Dermis microvascular lymphatic vessel endothelial cell (primary cell): ENCODE results near the gene ZKSCAN1. TPM values are rescaled to one million over a fixed set of nuclear protein-coding genes. Genes with fewer than 3 reads are reported as not detected.
"Not testable (repeated sequence)": the region's sequence is repeated elsewhere in the genome, so short reads cannot be mapped to it uniquely, and the experiment has no call there.

ENCODE experiments used
- DNase-seq, 2 donors: peaks; one replicate each; pipeline versions ENCODE4 v3.0.0 to v3.0.0-alpha.2; 2010; ENCODE audit warnings: low read depth in 2 of 2
- total RNA-seq: library from RNA; depleted of rRNA; stranded (reverse); fragments of >200 nt; gene quantifications from 2 replicates; pipeline ENCODE4 v1.2.1, GENCODE V29; 2014

ZKSCAN1 gene
- total RNA-seq, result 21.7 and 30.7 TPM in 2 replicates

- DNase-seq, result peak; percentile 90 to 96
Observed at GRCh38 chr7:100015232-100016214, at the start of gene ZKSCAN1. ZKSCAN1 (plus strand) TSS chr7:100015596; CDS start chr7:100023507, 7,911 bp downstream.

GRCh38 chr7:99969298-99969697, 46.1 kb upstream of the ZKSCAN1 start:
- no peak for DNase-seq

- not testable (repeated sequence) for DNase-seq
Observed at GRCh38 chr7:99969813-99970212, 45.6 kb upstream of the ZKSCAN1 start.

- no peak for DNase-seq
Observed at GRCh38 chr7:99971242-99971641, 44.2 kb upstream of the ZKSCAN1 start.

DNA sequence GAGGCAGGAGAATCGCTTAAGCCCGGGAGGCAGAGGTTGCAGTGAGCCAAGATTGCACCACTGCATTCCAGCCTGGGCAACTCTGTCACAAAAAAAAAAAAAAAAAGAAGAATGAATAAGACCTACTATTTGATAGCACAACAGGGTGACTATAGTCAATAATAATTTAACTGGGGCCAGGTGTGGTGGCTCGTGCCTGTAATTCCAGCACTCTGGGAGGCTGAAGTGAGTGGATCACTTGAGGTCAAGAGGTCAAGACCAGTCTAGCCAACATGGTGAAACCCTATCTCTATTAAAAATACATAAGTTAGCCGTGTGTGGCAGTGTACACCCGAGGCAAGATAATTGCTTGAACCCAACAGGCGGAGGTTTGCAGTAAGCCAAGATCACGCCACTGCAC, 41.6 kb upstream of the ZKSCAN1 start:
- DNase-seq, result not testable (repeated sequence)

- DNase-seq, result no peak
Observed at GRCh38 chr7:99974681-99975080, 40.7 kb upstream of the ZKSCAN1 start.

DNA sequence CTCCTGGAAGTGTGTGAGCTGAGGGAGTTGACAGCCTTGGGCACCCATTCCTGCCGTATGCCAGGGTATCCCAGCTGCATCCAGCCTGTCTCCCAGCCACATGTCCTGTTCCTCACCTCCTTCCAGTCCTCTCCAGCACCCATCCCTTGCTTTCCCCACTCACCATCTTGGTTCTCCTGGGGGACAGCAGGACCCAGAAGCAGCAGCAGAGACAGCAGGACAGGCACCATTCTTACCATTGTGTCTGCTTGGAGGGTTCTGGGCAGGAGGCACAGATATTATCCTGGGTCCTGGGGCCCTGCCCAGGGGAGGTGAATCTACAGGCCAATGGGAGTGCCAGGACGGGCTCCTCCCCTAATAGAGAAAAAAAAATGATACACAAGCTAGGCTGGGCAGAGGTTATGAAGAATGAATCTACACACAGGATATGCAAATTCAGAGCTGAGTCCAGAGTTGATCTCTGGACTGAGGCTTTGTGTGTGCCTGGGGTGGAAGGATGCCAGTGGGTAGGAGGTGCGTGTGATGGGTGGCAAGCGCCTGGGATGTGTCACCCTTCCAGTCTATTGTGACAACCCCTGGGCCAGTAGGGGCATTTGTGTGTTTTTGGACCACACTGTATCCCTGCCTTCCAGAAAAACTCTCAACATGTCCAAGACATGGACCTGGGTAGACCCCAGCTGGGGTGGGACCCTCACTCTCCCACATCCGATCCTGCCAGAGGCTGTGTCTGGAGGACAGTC, 39.4 kb upstream of the ZKSCAN1 start, which contains the start of gene AZGP1:
Gene AZGP1 (minus strand): TSS at position 250 of the 740 bp plus-strand sequence. CDS start 11 bp downstream, at position 239.
- DNase-seq, result no peak

GRCh38 chr7:99976626-99977025, 38.8 kb upstream of the ZKSCAN1 start:
- no peak for DNase-seq

DNA sequence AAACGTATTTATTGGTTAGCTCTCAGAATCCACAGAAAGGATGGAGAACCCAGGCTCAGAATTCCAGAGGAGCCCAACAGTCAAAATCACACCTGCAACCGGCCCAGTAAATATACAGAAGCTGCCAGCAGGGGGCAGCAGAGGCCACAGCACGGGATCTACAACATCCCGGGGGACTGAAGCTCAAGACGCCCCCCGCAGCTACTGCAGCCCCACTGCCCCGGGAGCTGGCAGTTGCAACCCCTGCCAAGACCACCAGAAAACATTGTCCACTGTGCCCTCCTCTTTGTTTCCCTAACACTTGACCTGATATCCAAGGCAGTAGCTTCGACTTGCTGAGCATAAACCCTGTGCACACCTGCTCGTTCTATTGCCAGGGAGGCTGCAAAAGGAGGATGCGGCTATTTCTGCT, 35.6 kb upstream of the ZKSCAN1 start:
- not testable (repeated sequence) for DNase-seq

GRCh38 chr7:99980448-99980872, 34.9 kb upstream of the ZKSCAN1 start:
- not testable (repeated sequence) for DNase-seq

DNA sequence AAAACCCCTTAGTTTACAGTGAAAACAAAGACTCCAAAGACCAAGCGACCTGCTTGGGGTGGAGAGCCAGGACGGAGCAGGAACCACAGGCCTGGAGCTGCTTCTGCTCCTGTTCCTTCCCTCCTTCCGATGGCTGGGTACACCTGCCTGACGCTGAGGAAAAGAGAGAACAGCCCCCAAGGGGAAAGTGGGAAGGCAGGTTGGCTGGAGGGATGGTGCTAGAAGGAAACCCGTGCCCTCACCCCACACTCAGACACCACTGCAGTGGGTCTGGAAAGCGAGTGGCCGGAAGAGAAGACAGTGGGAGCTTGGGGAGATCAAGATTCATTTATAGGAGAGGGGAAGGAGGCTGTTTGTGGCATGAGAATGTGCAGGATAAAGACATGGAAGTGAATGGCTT, 34.3 kb upstream of the ZKSCAN1 start:
- DNase-seq, result not testable (repeated sequence)

- DNase-seq, result no peak
Observed at GRCh38 chr7:99984593-99984992, 30.8 kb upstream of the ZKSCAN1 start.

- DNase-seq, result not testable (repeated sequence)
Observed at GRCh38 chr7:99987306-99987705, 28.1 kb upstream of the ZKSCAN1 start.

DNA sequence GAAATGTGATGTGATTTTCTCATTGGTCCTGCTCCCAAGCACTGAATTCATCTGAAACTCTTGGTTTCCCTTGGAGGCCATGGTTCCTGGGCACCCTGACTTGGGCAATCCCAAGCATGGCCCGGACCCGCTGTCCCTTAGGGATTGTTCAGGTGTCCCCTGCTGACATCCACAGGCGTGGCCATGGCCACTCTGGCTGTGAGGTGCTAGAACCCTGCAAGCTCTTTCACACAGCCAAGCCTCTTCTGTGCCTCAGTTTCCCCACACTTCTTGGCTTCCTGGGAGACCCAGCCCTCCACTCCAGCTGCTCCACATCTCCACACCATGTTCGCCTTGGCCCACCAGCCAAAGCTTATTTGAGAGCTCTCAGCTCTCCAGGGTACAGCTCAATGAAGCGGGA, 27.6 kb upstream of the ZKSCAN1 start:
- no peak for DNase-seq

GRCh38 chr7:99990460-99990852, 24.9 kb upstream of the ZKSCAN1 start:
- no peak for DNase-seq

DNA sequence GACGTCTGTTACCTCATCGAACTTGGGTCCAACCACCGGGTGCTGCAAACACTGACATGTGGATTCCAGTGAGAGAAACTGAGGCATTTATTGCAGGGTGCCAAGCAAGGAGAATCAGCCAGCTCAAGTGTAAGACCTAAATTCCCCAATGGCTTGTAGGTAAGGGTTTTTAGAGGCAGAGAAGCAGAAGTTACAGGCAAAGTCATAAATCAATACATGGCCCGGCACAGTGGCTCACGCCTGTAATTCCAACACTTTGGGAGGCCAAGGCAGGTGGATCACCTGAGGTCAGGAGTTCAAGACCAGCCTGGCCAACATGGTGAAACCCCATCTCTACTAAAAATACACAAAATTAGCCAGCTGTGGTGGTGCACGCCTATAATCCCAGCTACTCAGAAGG, 23.9 kb upstream of the ZKSCAN1 start:
- DNase-seq, result not testable (repeated sequence)

DNA sequence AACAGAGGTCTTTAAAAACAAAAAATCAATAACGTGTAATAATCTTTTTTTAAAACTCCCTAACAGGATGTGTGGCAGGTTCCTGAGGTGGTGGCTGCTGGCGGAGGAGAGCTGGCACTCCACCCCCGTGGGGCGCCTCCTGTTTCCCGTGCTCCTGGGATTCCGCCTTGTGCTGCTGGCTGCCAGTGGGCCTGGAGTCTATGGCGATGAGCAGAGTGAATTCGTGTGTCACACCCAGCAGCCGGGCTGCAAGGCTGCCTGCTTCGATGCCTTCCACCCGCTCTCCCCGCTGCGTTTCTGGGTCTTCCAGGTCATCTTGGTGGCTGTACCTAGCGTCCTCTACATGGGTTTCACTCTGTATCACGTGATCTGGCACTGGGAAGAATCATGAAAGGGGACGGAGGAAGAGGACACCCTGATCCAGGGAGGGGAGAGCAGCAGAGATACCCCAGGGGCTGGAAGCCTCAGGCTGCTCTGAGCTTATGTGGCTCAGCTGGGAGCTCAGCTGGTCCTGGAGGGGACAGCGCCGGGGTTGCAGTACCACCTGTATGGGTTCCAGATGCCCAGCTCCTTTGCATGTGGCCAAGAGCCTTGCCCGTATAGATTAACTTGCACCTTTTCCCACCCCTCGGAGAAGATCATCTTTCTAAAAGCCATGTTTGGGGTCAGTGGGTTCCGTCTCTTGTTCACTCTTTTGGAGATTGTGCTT, 22.9 kb upstream of the ZKSCAN1 start:
- no peak for DNase-seq

DNA sequence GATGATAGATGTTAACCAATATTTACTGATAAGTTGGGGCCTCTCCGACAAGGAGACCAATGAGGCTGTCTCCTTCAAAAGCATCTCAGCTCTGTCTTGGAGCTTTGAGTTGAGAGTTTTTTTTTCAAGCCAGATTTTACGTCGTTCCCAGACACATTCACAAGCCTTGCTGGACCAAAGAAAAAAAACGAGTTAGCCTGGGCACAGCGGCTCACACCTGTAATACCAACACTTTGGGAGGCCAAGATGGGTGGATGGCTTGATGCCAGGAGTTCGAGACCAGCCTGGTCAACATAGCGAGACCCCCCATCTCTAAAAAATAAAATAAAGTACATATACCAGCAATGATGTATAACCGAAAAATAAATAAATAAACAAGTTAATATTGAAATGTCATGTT, 20.6 kb upstream of the ZKSCAN1 start:
- DNase-seq, result no peak

DNA sequence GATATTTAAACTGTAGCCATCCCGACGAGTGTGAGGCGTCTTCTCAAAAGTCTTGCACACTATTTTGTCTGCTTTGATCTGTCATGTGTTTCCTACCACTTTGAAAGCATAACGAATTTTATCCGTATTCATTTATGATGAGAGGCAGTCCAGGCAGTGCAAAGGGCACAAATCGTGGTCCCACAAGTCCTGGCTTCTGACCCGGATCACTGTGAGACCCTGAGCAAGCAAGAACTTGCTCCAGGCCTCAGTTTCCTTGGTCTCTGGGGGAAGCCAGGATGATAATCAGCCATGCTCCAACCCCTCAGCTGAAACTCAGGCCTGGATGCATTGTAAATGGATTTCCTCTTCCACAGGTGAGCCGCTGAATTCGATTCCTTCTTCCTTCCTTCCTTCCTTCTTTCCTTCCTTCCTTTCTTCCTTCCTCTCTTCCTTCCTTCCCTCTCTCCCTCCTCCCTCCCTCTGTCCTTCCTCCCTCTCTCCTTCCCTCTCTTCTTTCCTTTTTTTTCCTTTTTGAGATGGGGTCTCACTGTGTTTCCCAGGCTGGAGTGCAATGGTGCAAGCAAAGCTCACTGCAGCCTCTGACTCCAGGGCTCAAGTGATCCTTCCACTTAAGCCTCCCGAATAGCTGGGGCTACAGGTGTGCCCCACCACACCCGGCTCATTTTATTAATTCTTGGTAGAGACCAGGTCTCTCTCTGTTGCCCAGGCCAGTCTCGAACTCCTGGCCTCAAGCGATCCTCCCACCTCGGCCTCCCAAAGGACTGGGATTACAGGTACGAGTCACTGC, 18.4 kb upstream of the ZKSCAN1 start:
- no peak for DNase-seq

DNA sequence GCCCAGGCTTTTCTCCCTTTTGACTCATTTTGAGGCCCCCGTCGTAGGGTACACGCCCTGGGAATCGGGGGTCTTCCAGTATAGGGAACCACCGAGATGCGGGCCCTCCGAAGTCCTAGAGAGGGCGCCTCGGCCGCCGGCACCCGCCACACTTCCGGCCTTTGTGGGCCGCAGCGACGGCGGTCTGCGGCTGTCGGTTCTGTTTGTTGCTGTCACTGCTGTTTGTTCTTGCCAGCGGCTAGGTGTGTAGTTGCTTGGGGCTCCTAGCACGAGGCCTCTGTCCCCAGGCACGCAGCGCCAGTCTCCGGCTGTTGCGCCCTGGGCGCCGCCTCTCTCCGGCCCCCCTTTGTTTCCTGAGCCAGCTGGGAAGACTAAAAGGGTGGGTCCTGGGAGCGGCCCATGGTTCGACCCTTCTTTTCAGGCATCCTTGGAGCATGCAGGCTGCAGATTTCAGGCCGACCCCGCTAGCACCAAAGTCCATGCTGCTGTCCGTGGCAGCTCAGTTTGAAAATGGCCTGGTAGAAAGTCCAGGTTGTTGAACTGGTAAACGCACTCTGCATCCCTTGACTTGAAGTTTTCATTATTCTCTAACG, 17.8 kb upstream of the ZKSCAN1 start:
- peak in 1 of 2 donors; percentile 65 for DNase-seq
